NCI-H510A treated with DMSO at 0.1 percent for 48 hours (cell line): ENCODE measurements around the gene AKAP13.
A peak's percentile ranks its signal among the peaks of the same experiment; 100 is the strongest.

Experiments
- DNase-seq: peaks from one replicate; lab custom pipeline; 2025; lab: John Stamatoyannopoulos, UW

AKAP13 gene

GRCh38 chr15:85598718-85599398, 218.5 kb downstream of the AKAP13 start:
- no peak for DNase-seq

GRCh38 chr15:85600001-85600400, 219.6 kb downstream of the AKAP13 start:
- DNase-seq, result no peak

- no peak for DNase-seq
Measured at GRCh38 chr15:85603160-85603559, 222.8 kb downstream of the AKAP13 start.

- no peak for DNase-seq
Measured at GRCh38 chr15:85603703-85604102, 223.3 kb downstream of the AKAP13 start.

GRCh38 chr15:85604194-85604593, 223.8 kb downstream of the AKAP13 start:
- no peak for DNase-seq

- no peak for DNase-seq
Measured at GRCh38 chr15:85606738-85607137, 226.3 kb downstream of the AKAP13 start.

GRCh38 chr15:85607141-85607806, 226.9 kb downstream of the AKAP13 start:
- DNase-seq, result no peak

- DNase-seq, result no peak
Measured at GRCh38 chr15:85607842-85608241, 227.4 kb downstream of the AKAP13 start.

GRCh38 chr15:85609492-85609891, 229.1 kb downstream of the AKAP13 start:
- no peak for DNase-seq

- DNase-seq, result no peak
Measured at GRCh38 chr15:85611361-85611760, 231.0 kb downstream of the AKAP13 start.

- no peak for DNase-seq
Measured at GRCh38 chr15:85614059-85614458, 233.7 kb downstream of the AKAP13 start.

GRCh38 chr15:85615930-85616329, 235.5 kb downstream of the AKAP13 start:
- DNase-seq, result no peak

- no peak for DNase-seq
Measured at GRCh38 chr15:85616549-85617110, 236.2 kb downstream of the AKAP13 start.

- DNase-seq, result no peak
Measured at GRCh38 chr15:85618228-85618505, 237.8 kb downstream of the AKAP13 start.

- DNase-seq, result no peak
Measured at GRCh38 chr15:85618956-85619491, 238.6 kb downstream of the AKAP13 start.

GRCh38 chr15:85619992-85620689, 239.7 kb downstream of the AKAP13 start:
- no peak for DNase-seq

GRCh38 chr15:85620690-85621049, 240.3 kb downstream of the AKAP13 start:
- DNase-seq, result no peak

GRCh38 chr15:85621094-85621493, 240.7 kb downstream of the AKAP13 start:
- no peak for DNase-seq

- DNase-seq, result peak; percentile 1
Measured at GRCh38 chr15:85622221-85622831, 241.9 kb downstream of the AKAP13 start.

GRCh38 chr15:85623315-85624049, 243.1 kb downstream of the AKAP13 start:
- DNase-seq, result no peak

GRCh38 chr15:85624291-85624801, 243.9 kb downstream of the AKAP13 start:
- DNase-seq, result no peak
